ENCODE measurements around the gene ATP6V0E2.

ATP6V0E2 gene

DNA sequence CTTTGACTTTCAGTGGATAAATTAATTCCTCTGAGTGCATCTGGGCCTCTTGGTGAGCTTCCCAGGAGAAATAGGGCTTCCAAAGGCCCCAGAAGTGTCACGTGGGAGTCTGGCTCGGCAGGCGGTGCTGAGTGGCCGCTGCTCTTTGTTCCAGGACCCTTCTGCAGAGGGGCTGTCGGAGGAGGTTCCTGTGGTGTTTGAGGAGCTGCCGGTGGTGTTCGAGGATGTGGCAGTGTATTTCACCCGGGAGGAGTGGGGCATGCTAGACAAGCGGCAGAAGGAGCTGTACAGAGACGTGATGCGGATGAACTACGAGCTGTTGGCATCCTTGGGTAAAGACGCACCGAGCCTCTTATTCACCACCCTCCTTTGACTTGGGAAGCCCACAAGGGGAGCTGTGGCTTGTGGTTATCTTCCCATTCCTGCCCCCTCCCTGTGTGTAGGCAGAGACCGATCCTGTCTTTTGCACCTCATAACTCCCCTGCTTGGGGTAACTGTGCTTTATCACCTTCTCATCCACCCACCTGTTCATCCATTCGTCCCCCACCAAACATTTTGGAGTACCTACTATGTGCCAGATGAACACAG, 23.7 kb upstream of the ATP6V0E2 start:
- no peak for TF ChIP-seq CTCF (IDR thresholded peaks at IDR 0.05; ENCODE audit: low read depth, low read length, missing control alignments)
- H3K4me3 ChIP-seq (ENCODE audit: low read depth, low read length) = no peak overlapping the region
- DNase-seq (ENCODE audit: low read depth) = no peak

DNA sequence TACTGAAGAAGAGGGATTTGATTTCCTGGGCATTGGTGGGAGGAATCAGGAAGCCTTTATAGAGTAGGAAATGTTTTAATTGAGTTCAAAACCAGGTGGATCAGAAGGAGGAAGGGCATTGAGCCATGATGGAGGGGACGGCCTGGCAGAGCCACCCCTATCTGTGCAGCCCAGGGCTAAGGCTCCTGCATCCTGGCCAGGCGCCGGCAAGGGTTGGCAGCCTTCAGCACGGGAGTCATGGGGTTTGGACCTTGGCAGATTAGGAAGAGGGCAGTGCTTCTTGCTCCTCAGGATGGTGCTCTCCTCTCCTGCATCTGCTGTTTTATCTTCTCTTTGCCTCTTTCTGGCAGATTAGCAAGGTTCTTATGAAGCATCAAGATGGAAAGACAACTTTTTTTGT, 23.1 kb upstream of the ATP6V0E2 start:
- no peak for TF ChIP-seq CTCF (IDR thresholded peaks at IDR 0.05; ENCODE audit: low read depth, low read length, missing control alignments)
- H3K4me3 ChIP-seq (ENCODE audit: low read depth, low read length) = no peak overlapping the region
- DNase-seq (ENCODE audit: low read depth) = no peak

GRCh38 chr7:149851449-149851848, 22.3 kb upstream of the ATP6V0E2 start:
- TF ChIP-seq CTCF (IDR thresholded peaks at IDR 0.05; ENCODE audit: low read depth, low read length, missing control alignments) = no peak
- no peak for DNase-seq (ENCODE audit: low read depth)
- no peak overlapping the region for H3K4me3 ChIP-seq (ENCODE audit: low read depth, low read length)

DNA sequence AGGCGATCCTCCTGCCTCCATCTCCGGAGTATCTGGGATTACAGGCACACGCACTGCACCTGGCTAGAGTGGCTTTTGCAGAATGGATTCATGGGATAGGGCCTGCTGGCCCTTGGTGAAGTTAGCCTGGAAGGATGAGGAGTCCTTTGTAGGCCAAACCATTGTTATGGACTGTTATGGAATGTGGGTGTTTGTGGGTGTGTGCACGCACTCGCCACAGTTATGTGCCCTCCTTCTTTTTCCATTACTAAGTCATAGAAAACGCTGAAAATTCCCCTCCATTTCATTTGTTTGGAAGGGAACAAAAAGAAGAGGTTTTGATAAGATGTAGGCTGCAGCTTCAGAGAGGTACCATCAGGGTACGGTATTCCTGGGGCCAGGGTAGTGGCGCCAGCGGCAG, 20.6 kb upstream of the ATP6V0E2 start:
- TF ChIP-seq CTCF (IDR thresholded peaks at IDR 0.05; ENCODE audit: low read depth, low read length, missing control alignments) = no peak
- no peak overlapping the region for H3K4me3 ChIP-seq (ENCODE audit: low read depth, low read length)
- no peak for DNase-seq (ENCODE audit: low read depth)

- no peak overlapping the region for H3K4me3 ChIP-seq (ENCODE audit: low read depth, low read length)
- no peak for DNase-seq (ENCODE audit: low read depth)
- no peak for TF ChIP-seq CTCF (IDR thresholded peaks at IDR 0.05; ENCODE audit: low read depth, low read length, missing control alignments)
These were observed 19.0 kb upstream of the ATP6V0E2 start for GRCh38 chr7:149854611-149855360.

DNA sequence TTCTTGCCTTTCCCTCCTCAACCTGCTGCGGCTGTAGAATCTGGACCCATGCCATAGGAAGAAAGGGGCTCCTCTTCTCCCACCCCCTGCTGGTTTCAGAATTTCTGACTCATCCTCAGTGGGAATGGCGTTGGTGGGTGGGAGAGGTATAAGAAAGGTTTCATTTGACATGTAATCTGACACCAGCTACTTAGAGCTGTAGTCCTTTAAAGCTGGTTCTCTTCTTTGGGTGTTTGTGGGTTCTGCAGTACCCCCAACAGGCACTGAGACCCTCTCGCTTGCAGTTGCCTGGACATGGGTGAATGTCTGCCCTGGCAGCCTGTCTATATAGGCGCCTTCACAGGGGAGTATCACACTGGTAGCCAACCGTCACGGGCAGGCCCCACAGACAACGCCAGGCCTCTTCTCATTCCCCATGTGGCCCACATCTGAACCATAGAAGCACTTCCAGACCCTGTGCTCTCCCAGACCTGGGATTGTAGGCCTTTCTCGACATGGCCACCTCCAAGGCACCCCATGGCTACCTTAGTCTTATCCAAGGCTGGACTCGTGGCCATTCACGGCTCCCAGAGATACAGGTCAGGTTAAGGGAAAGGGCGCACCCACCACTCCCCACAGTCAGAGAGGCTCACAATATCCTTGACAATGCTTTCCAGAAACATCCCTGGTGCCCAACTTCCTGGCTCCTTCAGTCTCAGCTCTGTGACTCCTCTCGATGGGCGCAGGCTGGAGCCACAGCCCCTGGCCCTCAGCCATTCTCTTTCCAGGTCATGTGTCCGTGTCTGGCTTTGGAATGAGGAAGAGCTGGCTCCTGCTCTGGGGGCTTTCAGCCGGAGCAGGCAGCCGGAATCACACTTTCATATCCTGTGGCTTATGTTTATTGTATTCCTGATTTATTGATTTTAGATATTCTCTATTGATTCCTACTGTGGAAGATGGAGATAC, 18.1 kb upstream of the ATP6V0E2 start:
- H3K4me3 ChIP-seq (ENCODE audit: low read depth, low read length) = no peak overlapping the region
- no peak for TF ChIP-seq CTCF (IDR thresholded peaks at IDR 0.05; ENCODE audit: low read depth, low read length, missing control alignments)
- no peak for DNase-seq (ENCODE audit: low read depth)
